Measurements from ENCODE around the gene IL6ST.
A peak's percentile ranks its signal among the peaks of the same experiment; 100 is the strongest.
"Not testable (repeated sequence)": the region's sequence is repeated elsewhere in the genome, so short reads cannot be mapped to it uniquely, and the experiment has no call there.

IL6ST gene
- total RNA-seq: 66.8 to 450 (median 174) reads per million in 17 experiments

- DNase-seq: peak; percentile 70 to 83 (median 81)
Measured at GRCh38 chr5:55994495-55994997, at the start of gene IL6ST. IL6ST (minus strand) TSS chr5:55994963; CDS start chr5:55976278, 18,685 bp downstream.

GRCh38 chr5:56039985-56040384, 45.2 kb upstream of the IL6ST start:
- peak; percentile 30 to 67 (median 45) for DNase-seq

GRCh38 chr5:56038206-56038605, 43.4 kb upstream of the IL6ST start:
- DNase-seq: not testable (repeated sequence)

GRCh38 chr5:56037531-56038010, 42.8 kb upstream of the IL6ST start:
- peak; percentile 32 to 65 (median 54) for DNase-seq

- not testable (repeated sequence) for DNase-seq
Measured at GRCh38 chr5:56035394-56035793, 40.6 kb upstream of the IL6ST start.

GRCh38 chr5:56029871-56030630, 35.3 kb upstream of the IL6ST start:
- DNase-seq: not testable (repeated sequence)

- no peak for DNase-seq
Measured at GRCh38 chr5:56029457-56029856, 34.7 kb upstream of the IL6ST start.

GRCh38 chr5:56028708-56029107, 33.9 kb upstream of the IL6ST start:
- DNase-seq: no peak

GRCh38 chr5:56026863-56027300, 32.1 kb upstream of the IL6ST start:
- peak; percentile 57 to 91 (median 76) for DNase-seq

GRCh38 chr5:56025151-56025885, 30.6 kb upstream of the IL6ST start:
- peak in 2 of 4 experiments; percentile 32 to 39 for DNase-seq

- no peak for DNase-seq
Measured at GRCh38 chr5:56024810-56025150, 30.0 kb upstream of the IL6ST start.

GRCh38 chr5:56023296-56023695, 28.5 kb upstream of the IL6ST start:
- peak in 1 of 4 experiments; percentile 10 for DNase-seq

- peak; percentile 29 to 67 (median 42) for DNase-seq
Measured at GRCh38 chr5:56019306-56020272, 24.8 kb upstream of the IL6ST start.

- no peak for DNase-seq
Measured at GRCh38 chr5:56018832-56019231, 24.1 kb upstream of the IL6ST start.

GRCh38 chr5:56014701-56015100, 19.9 kb upstream of the IL6ST start:
- not testable (repeated sequence) for DNase-seq

- DNase-seq: not testable (repeated sequence)
Measured at GRCh38 chr5:56013939-56014338, 19.2 kb upstream of the IL6ST start.

GRCh38 chr5:56012281-56012963, 17.7 kb upstream of the IL6ST start:
- peak in 3 of 4 experiments; percentile 11 to 40 (median 33) for DNase-seq

- DNase-seq: peak; percentile 46 to 63 (median 56)
Measured at GRCh38 chr5:56011835-56012234, 17.1 kb upstream of the IL6ST start.

GRCh38 chr5:56010431-56010830, 15.7 kb upstream of the IL6ST start:
- no peak for DNase-seq

- DNase-seq: no peak
Measured at GRCh38 chr5:56006600-56006999, 11.8 kb upstream of the IL6ST start.

GRCh38 chr5:56006094-56006493, 11.3 kb upstream of the IL6ST start:
- DNase-seq: no peak
